CD4-positive, alpha-beta T cell treated with Interleukin-4 for 1 hour (primary cell): Measurements from ENCODE around the gene NSG1.
A peak's percentile ranks its signal among the peaks of the same experiment; 100 is the strongest.
"Not testable (repeated sequence)": the region's sequence is repeated elsewhere in the genome, so short reads cannot be mapped to it uniquely, and the experiment has no call there.

ENCODE experiments used
- DNase-seq, 2 donors: peaks; one replicate each; pipeline ENCODE4 v3.0.0-alpha.2; 2020 to 2022

Gene NSG1

GRCh38 chr4:4437798-4438470 lies 51.0 kb downstream of the NSG1 start:
- DNase-seq, result no peak

- DNase-seq, result no peak
These were observed 52.0 kb downstream of the NSG1 start for GRCh38 chr4:4438891-4439290.

GRCh38 chr4:4439782-4440181 lies 52.9 kb downstream of the NSG1 start:
- no peak for DNase-seq

GRCh38 chr4:4440333-4441061 lies 53.6 kb downstream of the NSG1 start:
- no peak for DNase-seq

- no peak for DNase-seq
These were observed 56.9 kb downstream of the NSG1 start for GRCh38 chr4:4443821-4444220.

- no peak for DNase-seq
These were observed 59.5 kb downstream of the NSG1 start for GRCh38 chr4:4446434-4446833.

- no peak for DNase-seq
These were observed 68.4 kb downstream of the NSG1 start for GRCh38 chr4:4455210-4455865.

GRCh38 chr4:4456351-4456750 lies 69.4 kb downstream of the NSG1 start:
- DNase-seq, result no peak

GRCh38 chr4:4456816-4457578 lies 70.1 kb downstream of the NSG1 start:
- DNase-seq, result no peak

GRCh38 chr4:4457803-4458553 lies 71.1 kb downstream of the NSG1 start:
- no peak for DNase-seq

- no peak for DNase-seq
These were observed 72.3 kb downstream of the NSG1 start for GRCh38 chr4:4459181-4459580.

- DNase-seq, result no peak
These were observed 73.9 kb downstream of the NSG1 start for GRCh38 chr4:4460759-4461158.

GRCh38 chr4:4461178-4461577 lies 74.3 kb downstream of the NSG1 start:
- no peak for DNase-seq

GRCh38 chr4:4461850-4462249 lies 74.9 kb downstream of the NSG1 start:
- DNase-seq, result peak; percentile 61 to 72

GRCh38 chr4:4462970-4463369 lies 76.1 kb downstream of the NSG1 start:
- no peak for DNase-seq

- not testable (repeated sequence) for DNase-seq
These were observed 78.3 kb downstream of the NSG1 start for GRCh38 chr4:4465238-4465637.
